ENCODE measurements around the gene AK4. TPM values are rescaled to one million over a fixed set of nuclear protein-coding genes. Genes with fewer than 3 reads are reported as not detected.
"Not testable (repeated sequence)": the region's sequence is repeated elsewhere in the genome, so short reads cannot be mapped to it uniquely, and the experiment has no call there.

Gene AK4
- total and polyA plus RNA-seq, 8 donors: 0.68 to 5.8 (median 1.8) TPM

GRCh38 chr1:65150583-65151263, 2.7 kb downstream of the AK4 start:
- Histone ChIP-seq H3K27me3 (no peaks in the 10 kb centered on the region), H3K4me3 (no peak overlapping the region), H3K36me3 (no peaks in the 10 kb centered on the region), H3K27ac (no peak overlapping the region), H3K9me3 (no peaks in the 10 kb centered on the region), H3K4me1 (peaks cover 0 to 4% (median 0%) of the 10 kb centered on the region in 3 donors)
- intact Hi-C loops (cut with DNase I): no loop called here
- whole genome bisulfite sequencing, 2 donors: 89 to 91% methylated on average over 23 of the region's 23 CpGs
- TF ChIP-seq CTCF (IDR thresholded peaks at IDR 0.05): no peak
- DNase-seq (no peak), ATAC-seq (no peak), FAIRE-seq (no peak)

- no peak for ATAC-seq
- TF ChIP-seq CTCF (IDR thresholded peaks at IDR 0.05): no peak
- H3K4me1 ChIP-seq: peaks cover 0 to 4% (median 0%) of the 10 kb centered on the region in 3 donors
- H3K27ac ChIP-seq: no peak overlapping the region
- H3K36me3 ChIP-seq: no peaks in the 10 kb centered on the region
- H3K9me3 ChIP-seq: no peaks in the 10 kb centered on the region
- FAIRE-seq: no peak
- no peaks in the 10 kb centered on the region for H3K27me3 ChIP-seq
- no peak for DNase-seq
- 93 to 95% methylated on average over 1 of the region's 1 CpG for WGBS, 2 donors
- intact Hi-C loops (cut with DNase I): no loop called here
- H3K4me3 ChIP-seq: no peak overlapping the region
Observed at GRCh38 chr1:65151641-65152040, 3.6 kb downstream of the AK4 start.

- DNase-seq: no peak
- FAIRE-seq: no peak
- H3K36me3 ChIP-seq: no peaks in the 10 kb centered on the region
- no peaks in the 10 kb centered on the region for H3K4me1 ChIP-seq
- H3K9me3 ChIP-seq: no peaks in the 10 kb centered on the region
- no peak for ATAC-seq
- H3K4me3 ChIP-seq: no peak overlapping the region
- H3K27ac ChIP-seq: no peak overlapping the region
- TF ChIP-seq CTCF (IDR thresholded peaks at IDR 0.05): no peak
- H3K27me3 ChIP-seq: no peaks in the 10 kb centered on the region
- 93 to 95% methylated on average over 4 of the region's 4 CpGs for WGBS, 2 donors
- intact Hi-C loops (cut with DNase I): no loop called here
Observed at GRCh38 chr1:65153635-65154034, 5.6 kb downstream of the AK4 start.

GRCh38 chr1:65156910-65157545, 9.0 kb downstream of the AK4 start:
- no peaks in the 10 kb centered on the region for H3K4me1 ChIP-seq
- H3K27ac ChIP-seq: no peak overlapping the region
- no peak for DNase-seq
- intact Hi-C loops (cut with DNase I): no loop called here
- no peaks in the 10 kb centered on the region for H3K36me3 ChIP-seq
- no peaks in the 10 kb centered on the region for H3K27me3 ChIP-seq
- H3K4me3 ChIP-seq: no peak overlapping the region
- no peak for ATAC-seq
- FAIRE-seq: no peak
- H3K9me3 ChIP-seq: no peaks in the 10 kb centered on the region
- WGBS, 2 donors: 85 to 89% methylated on average over 2 of the region's 2 CpGs
- TF ChIP-seq CTCF (IDR thresholded peaks at IDR 0.05): no peak

- no peaks in the 10 kb centered on the region for H3K9me3 ChIP-seq
- DNase-seq (no peak), FAIRE-seq (no peak), ATAC-seq (no peak)
- intact Hi-C loops (cut with DNase I): no loop called here
- no peak overlapping the region for H3K4me3 ChIP-seq
- no peak for TF ChIP-seq CTCF (IDR thresholded peaks at IDR 0.05)
- H3K36me3 ChIP-seq: no peaks in the 10 kb centered on the region
- 91 to 93% methylated on average over 4 of the region's 4 CpGs for WGBS, 2 donors
- no peak overlapping the region for H3K27ac ChIP-seq
- H3K27me3 ChIP-seq: no peaks in the 10 kb centered on the region
- H3K4me1 ChIP-seq: no peaks in the 10 kb centered on the region
Observed at GRCh38 chr1:65157546-65157941, 9.5 kb downstream of the AK4 start.

GRCh38 chr1:65159291-65159688, 11.3 kb downstream of the AK4 start:
- H3K4me3 ChIP-seq; H3K27ac ChIP-seq; H3K4me1 ChIP-seq; FAIRE-seq; intact Hi-C loops (cut with DNase I); ATAC-seq; H3K27me3 ChIP-seq; DNase-seq; H3K36me3 ChIP-seq; H3K9me3 ChIP-seq: not testable (repeated sequence)
- WGBS, 2 donors: 96% methylated on average over 4 of the region's 4 CpGs

Data from pancreas (tissue), 10 donors.